GM18858 (cell line): ENCODE results near the gene TBC1D2B.

Source experiments
- ATAC-seq: cut with Tn5 transposase; IDR thresholded peaks from one replicate; pipeline ENCODE4 v1.9.1; 2021; ENCODE audit not compliant: unreplicated experiment

The TBC1D2B gene

GRCh38 chr15:78073046-78073787 lies 4.3 kb downstream of the TBC1D2B start:
- ATAC-seq: no peak

GRCh38 chr15:78072080-78072892 lies 5.2 kb downstream of the TBC1D2B start:
- no peak for ATAC-seq

- no peak for ATAC-seq
These were observed 6.1 kb downstream of the TBC1D2B start for GRCh38 chr15:78071383-78071782.

- ATAC-seq: no peak
These were observed 7.3 kb downstream of the TBC1D2B start for GRCh38 chr15:78070049-78070700.

GRCh38 chr15:78069462-78070029 lies 8.0 kb downstream of the TBC1D2B start:
- ATAC-seq: no peak

GRCh38 chr15:78069052-78069414 lies 8.5 kb downstream of the TBC1D2B start:
- no peak for ATAC-seq

GRCh38 chr15:78067328-78068228 lies 9.9 kb downstream of the TBC1D2B start:
- no peak for ATAC-seq

GRCh38 chr15:78065973-78066946 lies 11.3 kb downstream of the TBC1D2B start:
- peak; percentile 36 for ATAC-seq

- no peak for ATAC-seq
These were observed 12.1 kb downstream of the TBC1D2B start for GRCh38 chr15:78065284-78065872.

- no peak for ATAC-seq
These were observed 13.0 kb downstream of the TBC1D2B start for GRCh38 chr15:78064544-78064943.

GRCh38 chr15:78063970-78064385 lies 13.5 kb downstream of the TBC1D2B start:
- no peak for ATAC-seq

GRCh38 chr15:78063217-78063616 lies 14.3 kb downstream of the TBC1D2B start:
- ATAC-seq: no peak

GRCh38 chr15:78061963-78062427 lies 15.5 kb downstream of the TBC1D2B start:
- ATAC-seq: no peak

- no peak for ATAC-seq
These were observed 17.3 kb downstream of the TBC1D2B start for GRCh38 chr15:78060232-78060631.

GRCh38 chr15:78059110-78059839 lies 18.2 kb downstream of the TBC1D2B start:
- no peak for ATAC-seq

GRCh38 chr15:78058401-78058935 lies 19.0 kb downstream of the TBC1D2B start:
- no peak for ATAC-seq

GRCh38 chr15:78057803-78058202 lies 19.7 kb downstream of the TBC1D2B start:
- ATAC-seq: no peak
